ENCODE measurements around the gene CALR. TPM values are rescaled to one million over a fixed set of nuclear protein-coding genes. Genes with fewer than 3 reads are reported as not detected.

Gene CALR
- total RNA-seq, 1 donor from 2014 or later: 721 TPM

DNA sequence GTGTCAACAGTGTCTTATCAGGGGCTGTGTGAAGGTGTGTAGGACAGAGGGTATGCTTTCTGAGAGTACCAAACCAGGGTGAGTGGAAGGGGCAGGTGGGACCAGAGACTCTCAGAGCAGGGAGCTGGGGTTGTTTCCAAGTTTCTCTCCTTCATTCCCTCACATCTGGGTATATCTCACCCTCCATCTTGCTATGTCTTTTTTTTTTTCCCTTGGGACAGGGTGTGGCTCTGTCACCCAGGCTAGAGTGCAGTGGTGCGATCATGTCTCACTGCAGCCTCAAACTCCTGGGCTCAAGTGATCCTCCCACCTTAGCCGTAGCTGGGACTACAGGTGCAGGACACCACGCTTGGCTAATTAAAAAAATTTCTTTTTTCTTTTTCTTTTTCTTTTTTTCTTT is 41.6 kb downstream of the CALR start:
- POLR2A ChIA-PET: interaction anchor here (0.6 to 1.3 kb wide), 6 partner anchors 81 to 795 kb away, joined by 3 to 8 read pairs (median 4); no protein-coding TSS in a partner anchor
- no peak overlapping the region for H3K27ac Mint-ChIP-seq

GRCh38 chr19:12982648-12983047 is 44.2 kb downstream of the CALR start:
- ATAC-seq (ENCODE audit: low read depth): no peak
- no peaks in the 10 kb centered on the region for H3K36me3 Mint-ChIP-seq (ENCODE audit: low read depth)
- H3K4me1 Mint-ChIP-seq: peaks cover 10% of the 10 kb centered on the region
- no peaks in the 10 kb centered on the region for H3K9me3 Mint-ChIP-seq
- POLR2A ChIA-PET: no interaction called here
- no peak overlapping the region for H3K4me3 Mint-ChIP-seq
- TF ChIP-seq, protein P1, sequence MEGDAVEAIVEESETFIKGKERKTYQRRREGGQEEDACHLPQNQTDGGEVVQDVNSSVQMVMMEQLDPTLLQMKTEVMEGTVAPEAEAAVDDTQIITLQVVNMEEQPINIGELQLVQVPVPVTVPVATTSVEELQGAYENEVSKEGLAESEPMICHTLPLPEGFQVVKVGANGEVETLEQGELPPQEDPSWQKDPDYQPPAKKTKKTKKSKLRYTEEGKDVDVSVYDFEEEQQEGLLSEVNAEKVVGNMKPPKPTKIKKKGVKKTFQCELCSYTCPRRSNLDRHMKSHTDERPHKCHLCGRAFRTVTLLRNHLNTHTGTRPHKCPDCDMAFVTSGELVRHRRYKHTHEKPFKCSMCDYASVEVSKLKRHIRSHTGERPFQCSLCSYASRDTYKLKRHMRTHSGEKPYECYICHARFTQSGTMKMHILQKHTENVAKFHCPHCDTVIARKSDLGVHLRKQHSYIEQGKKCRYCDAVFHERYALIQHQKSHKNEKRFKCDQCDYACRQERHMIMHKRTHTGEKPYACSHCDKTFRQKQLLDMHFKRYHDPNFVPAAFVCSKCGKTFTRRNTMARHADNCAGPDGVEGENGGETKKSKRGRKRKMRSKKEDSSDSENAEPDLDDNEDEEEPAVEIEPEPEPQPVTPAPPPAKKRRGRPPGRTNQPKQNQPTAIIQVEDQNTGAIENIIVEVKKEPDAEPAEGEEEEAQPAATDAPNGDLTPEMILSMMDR (IDR thresholded peaks at IDR 0.05): no peak
- peaks cover 7% of the 10 kb centered on the region for H3K27me3 Mint-ChIP-seq
- intact Hi-C loops (cut with micrococcal nuclease): loop anchor here (1.0 kb wide), 5 partner anchors 52 to 173 kb away; partner anchors contain the start of genes IER2 and STX10
- DNase-seq: no peak
- CTCF ChIA-PET: interaction anchor here (0.9 to 3.8 kb wide), 2 partner anchors 17 to 112 kb away, joined by 3 to 21 read pairs; no protein-coding TSS in a partner anchor
- no peak overlapping the region for H3K27ac Mint-ChIP-seq

More for the DNA sequence above, 41.6 kb downstream of the CALR start:
- DNase-seq: no peak
- H3K4me3 Mint-ChIP-seq: no peak overlapping the region
- H3K4me1 Mint-ChIP-seq: peaks cover 10% of the 10 kb centered on the region
- H3K36me3 Mint-ChIP-seq (ENCODE audit: low read depth): no peaks in the 10 kb centered on the region
- TF ChIP-seq, protein P1 (IDR thresholded peaks at IDR 0.05): no peak
- ATAC-seq (ENCODE audit: low read depth): no peak
- intact Hi-C loops (cut with micrococcal nuclease): loop anchor here (5.0 kb wide), 3 partner anchors 217 to 882 kb away; no protein-coding TSS in a partner anchor
- H3K27me3 Mint-ChIP-seq: peaks cover 7% of the 10 kb centered on the region
- CTCF ChIA-PET: interaction anchor here (0.7 to 5.9 kb wide), 5 partner anchors 15 to 166 kb away, joined by 3 to 106 read pairs (median 3); no protein-coding TSS in a partner anchor
- no peaks in the 10 kb centered on the region for H3K9me3 Mint-ChIP-seq

DNA sequence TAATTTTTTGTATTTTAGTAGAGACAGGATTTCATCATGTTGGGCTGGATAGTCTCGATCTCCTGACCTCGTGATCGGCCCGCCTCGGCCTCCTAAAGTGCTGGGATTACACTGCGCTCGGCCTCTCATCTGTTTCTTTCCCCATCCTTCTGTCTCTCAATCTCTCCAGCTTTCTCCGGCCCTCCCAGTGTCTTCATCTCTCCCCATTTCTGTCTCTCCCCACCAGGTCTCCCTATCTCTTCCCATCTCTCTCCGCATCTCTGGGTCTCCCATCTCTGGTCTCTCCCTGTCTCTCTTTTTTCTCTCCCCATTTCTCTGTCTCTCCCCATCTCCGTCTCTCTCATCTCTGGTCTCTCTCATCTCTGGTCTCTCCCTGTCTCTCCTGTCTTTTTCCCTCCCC is 44.7 kb downstream of the CALR start:
- ChIA-PET CTCF (interaction anchor here (0.9 to 3.8 kb wide), 3 partner anchors 18 to 112 kb away, joined by 3 to 34 read pairs (median 21); no protein-coding TSS in a partner anchor), POLR2A (no interaction called here)
- Mint-ChIP-seq H3K4me3 (no peak overlapping the region), H3K27me3 (peaks cover 3% of the 10 kb centered on the region), H3K4me1 (peaks cover 6% of the 10 kb centered on the region), H3K36me3 (ENCODE audit: low read depth) (no peaks in the 10 kb centered on the region), H3K9me3 (no peaks in the 10 kb centered on the region), H3K27ac (no peak overlapping the region)
- intact Hi-C loops (cut with micrococcal nuclease): loop anchor here (1.0 kb wide), 5 partner anchors 51 to 172 kb away; partner anchors contain the start of genes IER2 and STX10
- DNase-seq (no peak), ATAC-seq (ENCODE audit: low read depth) (no peak)
- TF ChIP-seq, protein P1 (IDR thresholded peaks at IDR 0.05): no peak

GRCh38 chr19:12983542-12984142 is 45.2 kb downstream of the CALR start:
- ChIA-PET CTCF (interaction anchor here (1.4 to 3.8 kb wide), 3 partner anchors 30 to 111 kb away, joined by 4 to 34 read pairs (median 21); no protein-coding TSS in a partner anchor), POLR2A (interaction anchor here (0.6 to 1.9 kb wide), 2 partner anchors 111 to 172 kb away, joined by 3 to 5 read pairs; no protein-coding TSS in a partner anchor)
- Mint-ChIP-seq H3K27me3 (peaks cover 3% of the 10 kb centered on the region), H3K36me3 (ENCODE audit: low read depth) (no peaks in the 10 kb centered on the region), H3K4me1 (peaks cover 5% of the 10 kb centered on the region), H3K4me3 (no peak overlapping the region), H3K27ac (no peak overlapping the region), H3K9me3 (no peaks in the 10 kb centered on the region)
- peak; percentile 94 for DNase-seq
- intact Hi-C loops (cut with micrococcal nuclease): loop anchor here (1.0 kb wide), 5 partner anchors 51 to 172 kb away; partner anchors contain the start of genes IER2 and STX10
- ATAC-seq (ENCODE audit: low read depth): peak; percentile 78
- TF ChIP-seq, protein P1 (IDR thresholded peaks at IDR 0.05): peak; percentile 65

DNA sequence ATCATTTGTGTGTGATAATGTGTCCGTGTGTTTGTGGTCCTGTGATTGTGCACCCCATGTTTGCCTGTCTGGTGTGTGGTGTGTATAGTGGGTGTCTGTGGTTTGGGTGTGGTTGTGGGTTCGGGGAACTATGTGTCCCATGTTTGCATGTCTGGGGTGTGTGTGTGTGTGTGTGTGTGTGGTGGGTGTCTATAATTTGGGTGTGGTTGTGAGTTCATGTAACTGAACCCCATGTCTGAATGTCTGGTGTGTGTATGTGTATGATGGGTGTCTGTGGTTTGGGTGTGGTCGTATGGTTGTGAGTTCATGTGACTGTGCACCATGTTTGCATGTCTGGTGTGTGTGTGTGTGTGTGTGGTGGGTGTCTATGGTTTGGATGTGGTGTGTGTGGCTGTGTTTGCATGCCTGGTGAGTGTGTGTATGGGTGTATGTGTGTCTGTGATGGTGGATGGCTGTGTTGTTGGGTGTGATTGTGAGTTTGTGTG is 45.8 kb downstream of the CALR start:
- CTCF ChIA-PET: interaction anchor here (1.1 to 3.8 kb wide), 6 partner anchors 19 to 110 kb away, joined by 3 to 34 read pairs (median 5); no protein-coding TSS in a partner anchor
- H3K4me3 Mint-ChIP-seq: no peak overlapping the region
- intact Hi-C loops (cut with micrococcal nuclease): no loop called here
- POLR2A ChIA-PET: interaction anchor here (0.6 to 1.9 kb wide), 3 partner anchors 110 to 171 kb away, joined by 3 to 7 read pairs (median 5); no protein-coding TSS in a partner anchor
- H3K36me3 Mint-ChIP-seq (ENCODE audit: low read depth): no peaks in the 10 kb centered on the region
- ATAC-seq (ENCODE audit: low read depth): no peak
- peaks cover 3% of the 10 kb centered on the region for H3K27me3 Mint-ChIP-seq
- H3K27ac Mint-ChIP-seq: no peak overlapping the region
- TF ChIP-seq, protein P1 (IDR thresholded peaks at IDR 0.05): no peak
- H3K4me1 Mint-ChIP-seq: peaks cover 5% of the 10 kb centered on the region
- DNase-seq: no peak
- no peaks in the 10 kb centered on the region for H3K9me3 Mint-ChIP-seq
